ENCODE measurements around the gene CTNND2. TPM values are rescaled to one million over a fixed set of nuclear protein-coding genes. Genes with fewer than 3 reads are reported as not detected.

The CTNND2 gene
- total and polyA plus RNA-seq, 10 of the 15 experiments (the other 5 are each of a cell fraction or from before 2014, with no cell fraction given), result 0.02 to 0.16 (median 0.04) TPM; not detected in 7

- Histone ChIP-seq H3K79me2 (ENCODE audit: control insufficient read depth, insufficient read depth, low read length) (no peaks in the 10 kb centered on the region), H3K36me3 (ENCODE audit: control insufficient read depth in 2 of 2, insufficient read depth in 2 of 2, low read length in 1 of 2) (no peaks in the 10 kb centered on the region), H4K20me1 (ENCODE audit: control insufficient read depth, insufficient read depth) (no peaks in the 10 kb centered on the region), H3K4me3 (no peak overlapping the region), H3K27ac (ENCODE audit: control insufficient read depth, insufficient read depth) (no peak overlapping the region), H3K9me3 (replicated peaks; ENCODE audit: control insufficient read depth, insufficient read depth, low read length) (no peaks in the 10 kb centered on the region), H3K4me1 (ENCODE audit: control insufficient read depth, insufficient read depth, low read length) (no peaks in the 10 kb centered on the region), H3K27me3 (replicated peaks in 1 of 2; ENCODE audit: control insufficient read depth in 2 of 2, insufficient read depth in 2 of 2, low read length in 1 of 2) (no peaks in the 10 kb centered on the region), H2AFZ (ENCODE audit: control insufficient read depth, low read depth, low read length) (no peak overlapping the region), H3K4me2 (ENCODE audit: control insufficient read depth, insufficient read depth) (no peak overlapping the region), H3K9ac (ENCODE audit: control insufficient read depth, insufficient read depth, low read length) (no peak overlapping the region)
- CTCF ChIA-PET, result interaction anchor here (0.6 kb wide), 1 partner anchor 555 kb away, joined by 3 read pairs; no protein-coding TSS in a partner anchor
- SMC1A ChIA-PET (ENCODE audit: uncharacterized antibody, unreplicated experiment), result no interaction called here
- TF ChIP-seq ZBTB4 (CRISPR knock-in tag; IDR thresholded peaks at IDR 0.05) (no peak), EED (IDR thresholded peaks at IDR 0.05; ENCODE audit: low read depth) (no peak), RELB (IDR thresholded peaks at IDR 0.05; ENCODE audit: low read depth) (no peak), CHD1 (IDR thresholded peaks at IDR 0.05; ENCODE audit: low read depth, low read length) (no peak), CHD2 (IDR thresholded peaks at IDR 0.05; ENCODE audit: borderline replicate concordance, low read depth, low read length) (no peak)
- TF ChIP-seq, protein P1, sequence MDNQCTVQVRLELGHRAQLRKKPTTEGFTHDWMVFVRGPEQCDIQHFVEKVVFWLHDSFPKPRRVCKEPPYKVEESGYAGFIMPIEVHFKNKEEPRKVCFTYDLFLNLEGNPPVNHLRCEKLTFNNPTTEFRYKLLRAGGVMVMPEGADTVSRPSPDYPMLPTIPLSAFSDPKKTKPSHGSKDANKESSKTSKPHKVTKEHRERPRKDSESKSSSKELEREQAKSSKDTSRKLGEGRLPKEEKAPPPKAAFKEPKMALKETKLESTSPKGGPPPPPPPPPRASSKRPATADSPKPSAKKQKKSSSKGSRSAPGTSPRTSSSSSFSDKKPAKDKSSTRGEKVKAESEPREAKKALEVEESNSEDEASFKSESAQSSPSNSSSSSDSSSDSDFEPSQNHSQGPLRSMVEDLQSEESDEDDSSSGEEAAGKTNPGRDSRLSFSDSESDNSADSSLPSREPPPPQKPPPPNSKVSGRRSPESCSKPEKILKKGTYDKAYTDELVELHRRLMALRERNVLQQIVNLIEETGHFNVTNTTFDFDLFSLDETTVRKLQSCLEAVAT (IDR thresholded peaks at IDR 0.05), result no peak
- RAD21 ChIA-PET (ENCODE audit: unreplicated experiment), result no interaction called here
- in situ Hi-C loops (cut with MboI), result no loop called here
- intact Hi-C loops (cut with micrococcal nuclease; ENCODE audit: unreplicated experiment), result no loop called here
- 74% methylated on average over 6 of the region's 6 CpGs for WGBS (ENCODE audit: insufficient coverage, insufficient replicate concordance, low lambda C conversion rate, missing lambda C conversion rate)
- FAIRE-seq, result no peak
- POLR2A ChIA-PET, result no interaction called here
- no peak for ATAC-seq
- no TSS peak for BruUV-seq (replicated peaks)
- DNase-seq (ENCODE audit: low read depth, low spot score), result no peak
Measured at GRCh38 chr5:11892832-11893231, 11.4 kb downstream of the CTNND2 start.

Data from GM12878 (cell line).